ENCODE data around the gene CFAP99.

GRCh38 chr4:2465032-2465431, 46.3 kb downstream of the CFAP99 start:
- TF ChIP-seq CTCF (optimal IDR thresholded peaks at IDR 0.05 in 1 of 3, IDR thresholded peaks at IDR 0.05 in 1 of 3, conservative IDR thresholded peaks at IDR 0.05 in 1 of 3; ENCODE audit: extremely low read depth in 1 of 3, insufficient read depth in 2 of 3, low read length in 3 of 3), result no peak
- no peak for TF ChIP-seq EZH2 (IDR thresholded peaks at IDR 0.05; ENCODE audit: low read length)

Measured in keratinocyte (primary cell).